PC-3 (cell line): Measurements from ENCODE around the gene PADI1.

Source experiments
- CTCF ChIP-seq: fragments of 300-600 bp; sonication (generic); conservative IDR thresholded peaks from 2 replicates; pipeline ENCODE4 v1.5.1; 2017; ENCODE audit warnings: antibody characterized with exemption, low read depth, mild to moderate bottlenecking, low read length
- EZH2 ChIP-seq: fragments of 300-600 bp; sonication (generic); IDR thresholded peaks from one replicate; pipeline ENCODE4 v1.6.1; 2017; ENCODE audit warnings: antibody characterized with exemption, mild to moderate bottlenecking, low read length; ENCODE audit not compliant: unreplicated experiment
- EZH2phosphoT487 ChIP-seq: fragments of 300-600 bp; sonication (generic); IDR thresholded peaks from 2 replicates; pipeline ENCODE4 v1.6.1; 2018; ENCODE audit warnings: mild to moderate bottlenecking, antibody characterized with exemption, low read length, borderline replicate concordance

- TF ChIP-seq EZH2phosphoT487, result no peak
- no peak for TF ChIP-seq CTCF
- TF ChIP-seq EZH2, result no peak
These were observed 42.0 kb downstream of the PADI1 start for GRCh38 chr1:17246971-17247370.
